T47D (cell line): ENCODE measurements around the gene MBOAT7.

Source experiments
- DNase-seq, 2 experiments: peaks; one replicate each; pipeline versions ENCODE4 v3.0.0 to v3.0.0-alpha.2; 2011 to 2012; ENCODE audit warnings: low read depth in 1 of 2, low spot score in 1 of 2
- JUND ChIP-seq: IDR thresholded peaks from 2 replicates; pipeline ENCODE4 v1.6.1; 2012; ENCODE audit warnings: low read depth
- in situ Hi-C: cut with HindIII; loops from 2 replicates; pipeline ENCODE4 v1.10.0; 2016; ENCODE audit warnings: low sequenced_read_pairs, low pct_unique_long_range_greater_than_20kb

MBOAT7 gene

GRCh38 chr19:54129617-54129996 is 59.8 kb downstream of the MBOAT7 start:
- in situ Hi-C loops = no loop called here
- no peak for DNase-seq
- no peak for TF ChIP-seq JUND

GRCh38 chr19:54128796-54129616 is 60.4 kb downstream of the MBOAT7 start:
- no peak for TF ChIP-seq JUND
- no peak for DNase-seq
- in situ Hi-C loops = no loop called here

- DNase-seq = no peak
- TF ChIP-seq JUND = no peak
- in situ Hi-C loops = no loop called here
These were observed 61.0 kb downstream of the MBOAT7 start for GRCh38 chr19:54128441-54128725.

- in situ Hi-C loops = no loop called here
- TF ChIP-seq JUND = no peak
- no peak for DNase-seq
These were observed 61.5 kb downstream of the MBOAT7 start for GRCh38 chr19:54127688-54128440.

- no peak for TF ChIP-seq JUND
- no peak for DNase-seq
- in situ Hi-C loops = no loop called here
These were observed 63.7 kb downstream of the MBOAT7 start for GRCh38 chr19:54125713-54126112.

- TF ChIP-seq JUND = no peak
- in situ Hi-C loops = no loop called here
These were observed 65.0 kb downstream of the MBOAT7 start for GRCh38 chr19:54124393-54124792.

GRCh38 chr19:54123682-54124081 is 65.7 kb downstream of the MBOAT7 start:
- TF ChIP-seq JUND = no peak
- DNase-seq = no peak
- in situ Hi-C loops = no loop called here

More at GRCh38 chr19:54124393-54124792, 65.0 kb downstream of the MBOAT7 start:
- DNase-seq = no peak
